ENCODE data around the gene RICTOR.

DNA sequence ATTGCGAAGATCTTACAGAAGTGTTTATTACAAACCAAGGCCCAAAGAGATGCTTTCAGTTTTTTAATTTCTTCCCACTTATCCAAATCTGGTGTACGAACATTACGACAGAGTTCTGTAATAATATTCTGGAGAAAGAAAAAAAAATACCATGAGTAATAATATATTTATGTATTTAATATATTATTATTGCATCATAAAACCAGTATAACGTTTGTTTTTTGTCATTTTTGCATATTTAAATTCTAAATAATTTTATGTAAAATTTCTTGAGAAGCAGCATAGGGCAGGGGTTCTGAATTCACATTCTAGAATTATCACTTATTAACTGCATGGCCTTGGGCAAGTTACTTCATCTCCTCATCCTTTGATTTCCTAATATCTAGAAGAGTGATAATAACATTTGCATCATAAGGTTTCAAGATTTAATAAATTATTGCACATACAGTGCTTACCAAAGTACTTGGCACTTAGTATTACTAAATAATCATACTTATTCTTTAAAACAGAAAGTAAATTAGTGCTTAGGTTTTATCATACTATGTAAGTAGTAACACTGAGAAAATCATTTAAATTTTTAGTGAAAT is 120.7 kb downstream of the RICTOR start:
- TF ChIP-seq, protein P1, sequence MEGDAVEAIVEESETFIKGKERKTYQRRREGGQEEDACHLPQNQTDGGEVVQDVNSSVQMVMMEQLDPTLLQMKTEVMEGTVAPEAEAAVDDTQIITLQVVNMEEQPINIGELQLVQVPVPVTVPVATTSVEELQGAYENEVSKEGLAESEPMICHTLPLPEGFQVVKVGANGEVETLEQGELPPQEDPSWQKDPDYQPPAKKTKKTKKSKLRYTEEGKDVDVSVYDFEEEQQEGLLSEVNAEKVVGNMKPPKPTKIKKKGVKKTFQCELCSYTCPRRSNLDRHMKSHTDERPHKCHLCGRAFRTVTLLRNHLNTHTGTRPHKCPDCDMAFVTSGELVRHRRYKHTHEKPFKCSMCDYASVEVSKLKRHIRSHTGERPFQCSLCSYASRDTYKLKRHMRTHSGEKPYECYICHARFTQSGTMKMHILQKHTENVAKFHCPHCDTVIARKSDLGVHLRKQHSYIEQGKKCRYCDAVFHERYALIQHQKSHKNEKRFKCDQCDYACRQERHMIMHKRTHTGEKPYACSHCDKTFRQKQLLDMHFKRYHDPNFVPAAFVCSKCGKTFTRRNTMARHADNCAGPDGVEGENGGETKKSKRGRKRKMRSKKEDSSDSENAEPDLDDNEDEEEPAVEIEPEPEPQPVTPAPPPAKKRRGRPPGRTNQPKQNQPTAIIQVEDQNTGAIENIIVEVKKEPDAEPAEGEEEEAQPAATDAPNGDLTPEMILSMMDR (IDR thresholded peaks at IDR 0.05) = no peak
- TF ChIP-seq POLR2A (IDR thresholded peaks at IDR 0.05) = no peak
